Omental fat pad (tissue), 4 donors: ENCODE measurements around the gene SLC35F3. TPM values are rescaled to one million over a fixed set of nuclear protein-coding genes. Genes with fewer than 3 reads are reported as not detected.

Source experiments
- ATAC-seq: fragments of 150-250 bp; one replicate; pipeline ENCODE4 v1.9.1; 2016; ENCODE audit warnings: mild to moderate bottlenecking, moderate library complexity; ENCODE audit not compliant: low FRiP score
- DNase-seq: peaks from one replicate; pipeline ENCODE4 v3.0.0-alpha.2; 2019; ENCODE audit warnings: low spot score
- total RNA-seq, 4 donors: library from RNA; depleted of rRNA; stranded (reverse); fragments of >200 nt; gene quantifications; one replicate each; pipeline ENCODE4 v1.1.0, GENCODE V29; 2016
- TF ChIP-seq, protein P1 (sequence below), 3 donors: fragments of 450-650 bp; IDR thresholded peaks; one replicate each; pipeline ENCODE4 v1.5.1; 2016 to 2017; ENCODE audit warnings: antibody characterized with exemption in 3 of 3, mild to moderate bottlenecking in 3 of 3, moderate library complexity in 2 of 3

SLC35F3 gene
- total RNA-seq, 4 donors from 2014 or later = 0.09 TPM; not detected in 3

DNA sequence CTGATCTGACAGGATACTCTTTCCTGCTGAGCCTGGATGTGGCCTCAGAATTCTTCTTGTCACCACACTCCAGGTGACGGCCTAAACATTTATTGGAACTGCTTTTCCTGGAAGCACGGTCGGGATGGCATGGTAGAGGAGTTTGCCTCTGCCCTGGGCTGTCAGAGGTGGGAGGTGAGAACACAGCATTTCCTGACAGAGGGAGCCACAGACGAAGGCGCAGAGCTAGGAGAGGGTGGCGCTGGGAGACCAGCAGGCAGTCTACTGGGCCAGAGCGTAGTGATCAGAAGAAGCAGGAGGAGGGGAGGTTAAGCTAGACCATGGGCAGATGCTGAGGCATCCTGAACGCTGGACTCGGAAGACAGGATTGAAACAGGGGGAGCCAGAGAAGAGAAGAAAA is 315.2 kb downstream of the SLC35F3 start:
- TF ChIP-seq, protein P1, sequence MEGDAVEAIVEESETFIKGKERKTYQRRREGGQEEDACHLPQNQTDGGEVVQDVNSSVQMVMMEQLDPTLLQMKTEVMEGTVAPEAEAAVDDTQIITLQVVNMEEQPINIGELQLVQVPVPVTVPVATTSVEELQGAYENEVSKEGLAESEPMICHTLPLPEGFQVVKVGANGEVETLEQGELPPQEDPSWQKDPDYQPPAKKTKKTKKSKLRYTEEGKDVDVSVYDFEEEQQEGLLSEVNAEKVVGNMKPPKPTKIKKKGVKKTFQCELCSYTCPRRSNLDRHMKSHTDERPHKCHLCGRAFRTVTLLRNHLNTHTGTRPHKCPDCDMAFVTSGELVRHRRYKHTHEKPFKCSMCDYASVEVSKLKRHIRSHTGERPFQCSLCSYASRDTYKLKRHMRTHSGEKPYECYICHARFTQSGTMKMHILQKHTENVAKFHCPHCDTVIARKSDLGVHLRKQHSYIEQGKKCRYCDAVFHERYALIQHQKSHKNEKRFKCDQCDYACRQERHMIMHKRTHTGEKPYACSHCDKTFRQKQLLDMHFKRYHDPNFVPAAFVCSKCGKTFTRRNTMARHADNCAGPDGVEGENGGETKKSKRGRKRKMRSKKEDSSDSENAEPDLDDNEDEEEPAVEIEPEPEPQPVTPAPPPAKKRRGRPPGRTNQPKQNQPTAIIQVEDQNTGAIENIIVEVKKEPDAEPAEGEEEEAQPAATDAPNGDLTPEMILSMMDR (IDR thresholded peaks at IDR 0.05) = no peak
- DNase-seq = no peak
- no peak for ATAC-seq

DNA sequence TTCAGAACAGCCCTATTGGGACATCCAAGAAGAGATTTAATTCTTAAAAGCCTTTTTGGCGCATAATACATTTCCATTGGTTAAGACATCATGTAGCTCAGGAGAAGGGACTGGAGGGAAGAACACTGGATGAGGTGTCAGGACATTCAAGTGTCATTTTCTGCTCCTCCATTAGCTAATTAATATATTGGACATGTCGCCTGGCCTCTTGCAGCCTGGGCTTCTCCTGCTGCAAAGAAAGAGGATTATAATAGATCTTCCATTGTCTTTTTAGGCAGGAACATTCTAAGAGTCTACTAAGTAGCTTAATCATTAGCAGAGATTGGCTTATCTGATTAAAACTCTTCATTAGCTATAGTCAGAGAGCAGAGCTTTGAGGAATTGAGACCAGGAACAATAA is 317.1 kb downstream of the SLC35F3 start:
- TF ChIP-seq, protein P1 (IDR thresholded peaks at IDR 0.05) = no peak
- ATAC-seq (no peak), DNase-seq (no peak)

- no peak for DNase-seq
- TF ChIP-seq, protein P1 (IDR thresholded peaks at IDR 0.05) = no peak
- no peak for ATAC-seq
Measured at GRCh38 chr1:234222561-234223280, 318.2 kb downstream of the SLC35F3 start.

DNA sequence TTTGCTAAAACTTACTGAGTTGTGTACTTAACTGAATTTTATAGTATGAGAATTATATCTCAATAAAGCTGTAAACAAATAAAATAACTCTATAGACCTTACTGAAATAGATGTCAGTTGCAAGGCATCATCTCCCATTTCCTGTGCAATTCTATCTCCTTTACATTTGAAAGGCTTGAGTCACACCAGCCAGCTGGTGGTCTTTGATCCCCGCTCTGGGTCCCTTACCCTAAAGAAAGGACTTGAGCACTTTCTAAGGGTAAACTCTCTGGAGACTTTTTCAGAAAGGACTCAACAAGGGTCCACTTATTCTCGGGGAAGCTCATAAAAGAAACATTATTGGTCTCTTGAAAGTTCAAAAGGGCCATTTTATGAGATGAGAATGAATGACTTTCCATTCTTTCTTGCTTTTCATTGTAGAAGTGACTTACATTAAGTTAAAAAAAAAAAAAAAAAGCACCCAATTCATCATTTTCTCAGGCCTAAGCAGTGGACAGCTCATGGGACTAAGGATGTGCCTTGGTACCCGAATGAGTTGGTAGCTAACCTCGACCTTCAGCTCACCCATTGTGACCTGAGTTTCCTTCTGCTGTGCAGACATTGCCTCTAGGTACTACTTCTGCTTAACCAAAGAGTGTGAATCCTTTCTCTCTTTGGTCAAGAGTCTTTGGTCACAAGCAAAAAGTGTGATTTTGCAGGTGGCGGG is 321.8 kb downstream of the SLC35F3 start:
- DNase-seq (no peak), ATAC-seq (no peak)
- TF ChIP-seq, protein P1 (IDR thresholded peaks at IDR 0.05) = no peak

DNA sequence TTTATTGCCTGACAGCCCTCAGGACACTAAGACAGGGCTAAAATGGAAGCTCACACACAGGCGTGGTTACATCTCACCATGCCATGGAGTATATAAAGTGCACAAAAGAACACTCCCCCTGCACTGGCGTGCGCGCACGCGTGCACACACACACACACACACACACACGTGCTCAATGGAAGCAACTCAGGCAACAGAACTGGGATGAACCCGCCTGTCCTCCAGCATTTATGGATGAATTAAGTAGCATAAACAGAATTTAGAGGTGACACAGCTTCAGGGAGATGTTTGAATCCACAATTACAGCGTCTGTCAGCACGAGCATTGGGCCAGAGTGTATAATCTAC is 322.3 kb downstream of the SLC35F3 start:
- TF ChIP-seq, protein P1 (IDR thresholded peaks at IDR 0.05) = no peak
- no peak for ATAC-seq
- DNase-seq = no peak

- ATAC-seq = no peak
- DNase-seq = no peak
- TF ChIP-seq, protein P1 (IDR thresholded peaks at IDR 0.05) = no peak
Measured at GRCh38 chr1:234229581-234230387, 325.3 kb downstream of the SLC35F3 start.
